ENCODE data around the gene MEPCE.

DNA sequence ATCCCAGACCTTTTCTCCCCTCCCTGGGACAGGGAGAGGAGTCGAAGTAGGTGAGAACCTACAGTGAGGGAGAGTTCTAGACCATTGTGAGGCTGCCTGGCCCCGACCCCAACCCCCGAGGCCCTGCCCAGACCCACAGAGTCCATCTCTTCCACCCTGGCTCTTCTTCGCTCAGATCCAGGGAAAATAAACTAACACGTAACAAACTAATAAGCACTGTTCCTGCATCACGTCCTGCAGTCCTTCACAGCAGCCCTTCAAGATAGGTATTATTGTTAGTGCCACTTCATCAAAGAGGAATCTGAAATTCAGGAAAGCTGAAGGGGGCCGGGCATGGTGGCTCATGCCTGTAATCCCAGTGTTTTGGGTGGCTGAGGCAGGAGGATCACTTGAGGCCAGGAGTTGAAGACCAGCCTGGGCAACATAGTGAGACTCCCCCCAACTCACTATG is 34.6 kb downstream of the MEPCE start, which contains the start of gene SPACDR:
- TF ChIP-seq, protein P1, sequence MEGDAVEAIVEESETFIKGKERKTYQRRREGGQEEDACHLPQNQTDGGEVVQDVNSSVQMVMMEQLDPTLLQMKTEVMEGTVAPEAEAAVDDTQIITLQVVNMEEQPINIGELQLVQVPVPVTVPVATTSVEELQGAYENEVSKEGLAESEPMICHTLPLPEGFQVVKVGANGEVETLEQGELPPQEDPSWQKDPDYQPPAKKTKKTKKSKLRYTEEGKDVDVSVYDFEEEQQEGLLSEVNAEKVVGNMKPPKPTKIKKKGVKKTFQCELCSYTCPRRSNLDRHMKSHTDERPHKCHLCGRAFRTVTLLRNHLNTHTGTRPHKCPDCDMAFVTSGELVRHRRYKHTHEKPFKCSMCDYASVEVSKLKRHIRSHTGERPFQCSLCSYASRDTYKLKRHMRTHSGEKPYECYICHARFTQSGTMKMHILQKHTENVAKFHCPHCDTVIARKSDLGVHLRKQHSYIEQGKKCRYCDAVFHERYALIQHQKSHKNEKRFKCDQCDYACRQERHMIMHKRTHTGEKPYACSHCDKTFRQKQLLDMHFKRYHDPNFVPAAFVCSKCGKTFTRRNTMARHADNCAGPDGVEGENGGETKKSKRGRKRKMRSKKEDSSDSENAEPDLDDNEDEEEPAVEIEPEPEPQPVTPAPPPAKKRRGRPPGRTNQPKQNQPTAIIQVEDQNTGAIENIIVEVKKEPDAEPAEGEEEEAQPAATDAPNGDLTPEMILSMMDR (IDR thresholded peaks at IDR 0.05; ENCODE audit: low read depth, low read length, poor library complexity, severe bottlenecking), result no peak
- no peak for TF ChIP-seq EZH2phosphoT487 (IDR thresholded peaks at IDR 0.05; ENCODE audit: borderline replicate concordance, low read length)

Measured in DOHH2 (cell line).